Skeletal muscle satellite cell (primary cell): ENCODE results near the gene F7.
"Not testable (repeated sequence)": the region's sequence is repeated elsewhere in the genome, so short reads cannot be mapped to it uniquely, and the experiment has no call there.

Experiments used
- H3K27me3 ChIP-seq: 2 replicates; pipeline ENCODE4 v1.7.0; 2013; ENCODE audit warnings: low read length; ENCODE audit not compliant: control insufficient read depth, insufficient read depth
- H3K36me3 ChIP-seq: 2 replicates; pipeline ENCODE4 v1.7.0; 2013; ENCODE audit warnings: mild to moderate bottlenecking, control low read depth, low read length; ENCODE audit not compliant: insufficient read depth
- H3K4me1 ChIP-seq: 2 replicates; pipeline ENCODE4 v1.7.0; 2013; ENCODE audit warnings: low read length; ENCODE audit not compliant: control insufficient read depth, insufficient read depth
- H3K4me2 ChIP-seq: 2 replicates; pipeline ENCODE4 v1.7.0; 2013; ENCODE audit warnings: mild to moderate bottlenecking, low read length
- H3K4me3 ChIP-seq: 2 replicates; pipeline ENCODE4 v1.7.0; 2013; ENCODE audit warnings: low read length
- H3K9ac ChIP-seq: 2 replicates; pipeline ENCODE4 v1.7.0; 2013; ENCODE audit warnings: mild to moderate bottlenecking, low read depth, low read length, moderate library complexity
- H3K9me3 ChIP-seq: replicated peaks from 2 replicates; pipeline ENCODE4 v1.7.0; 2013; ENCODE audit warnings: mild to moderate bottlenecking, control low read depth, low read length

F7 gene

GRCh38 chr13:113111821-113112220 lies 6.2 kb downstream of the F7 start:
- H3K9me3 ChIP-seq, H3K4me1 ChIP-seq, H3K9ac ChIP-seq, H3K4me3 ChIP-seq, H3K4me2 ChIP-seq, H3K36me3 ChIP-seq: not testable (repeated sequence)
- H3K27me3 ChIP-seq = peaks cover 52% of the 10 kb centered on the region

- H3K4me1 ChIP-seq, H3K4me2 ChIP-seq, H3K36me3 ChIP-seq, H3K4me3 ChIP-seq, H3K9me3 ChIP-seq, H3K9ac ChIP-seq: not testable (repeated sequence)
- H3K27me3 ChIP-seq = peaks cover 54% of the 10 kb centered on the region
Observed at GRCh38 chr13:113112475-113112874, 6.9 kb downstream of the F7 start.

GRCh38 chr13:113112893-113113845 lies 7.6 kb downstream of the F7 start:
- Histone ChIP-seq H3K27me3 (peaks cover 54% of the 10 kb centered on the region), H3K36me3 (no peaks in the 10 kb centered on the region), H3K4me2 (no peak overlapping the region), H3K4me1 (peaks cover 5% of the 10 kb centered on the region), H3K9ac (no peak overlapping the region), H3K4me3 (no peak overlapping the region), H3K9me3 (no peaks in the 10 kb centered on the region)

- Histone ChIP-seq H3K9ac (no peak overlapping the region), H3K9me3 (no peaks in the 10 kb centered on the region), H3K4me3 (no peak overlapping the region), H3K36me3 (no peaks in the 10 kb centered on the region), H3K4me2 (no peak overlapping the region), H3K27me3 (peaks cover 56% of the 10 kb centered on the region), H3K4me1 (peaks cover 5% of the 10 kb centered on the region)
Observed at GRCh38 chr13:113113846-113114271, 8.3 kb downstream of the F7 start.

- no peak overlapping the region for H3K4me3 ChIP-seq
- no peak overlapping the region for H3K9ac ChIP-seq
- H3K4me2 ChIP-seq = peak overlapping the region; percentile 0
- H3K4me1 ChIP-seq = peaks cover 5% of the 10 kb centered on the region
- no peaks in the 10 kb centered on the region for H3K36me3 ChIP-seq
- no peaks in the 10 kb centered on the region for H3K9me3 ChIP-seq
- peaks cover 65% of the 10 kb centered on the region for H3K27me3 ChIP-seq
Observed at GRCh38 chr13:113114511-113115362, 9.1 kb downstream of the F7 start.

- no peaks in the 10 kb centered on the region for H3K9me3 ChIP-seq
- peaks cover 59% of the 10 kb centered on the region for H3K27me3 ChIP-seq
- H3K9ac ChIP-seq = no peak overlapping the region
- no peak overlapping the region for H3K4me3 ChIP-seq
- peaks cover 5% of the 10 kb centered on the region for H3K4me1 ChIP-seq
- H3K4me2 ChIP-seq = peak overlapping the region; percentile 0
- H3K36me3 ChIP-seq = no peaks in the 10 kb centered on the region
Observed at GRCh38 chr13:113115363-113116205, 10.0 kb downstream of the F7 start.

- no peaks in the 10 kb centered on the region for H3K36me3 ChIP-seq
- H3K9me3 ChIP-seq = no peaks in the 10 kb centered on the region
- H3K4me2 ChIP-seq = no peak overlapping the region
- H3K4me3 ChIP-seq = no peak overlapping the region
- H3K27me3 ChIP-seq = peaks cover 52% of the 10 kb centered on the region
- peaks cover 5% of the 10 kb centered on the region for H3K4me1 ChIP-seq
- no peak overlapping the region for H3K9ac ChIP-seq
Observed at GRCh38 chr13:113116206-113116800, 10.7 kb downstream of the F7 start.

GRCh38 chr13:113116871-113117271 lies 11.3 kb downstream of the F7 start:
- H3K4me1 ChIP-seq = peaks cover 5% of the 10 kb centered on the region
- no peak overlapping the region for H3K9ac ChIP-seq
- H3K27me3 ChIP-seq = peaks cover 50% of the 10 kb centered on the region
- no peak overlapping the region for H3K4me2 ChIP-seq
- H3K36me3 ChIP-seq = no peaks in the 10 kb centered on the region
- H3K9me3 ChIP-seq = no peaks in the 10 kb centered on the region
- no peak overlapping the region for H3K4me3 ChIP-seq

GRCh38 chr13:113117335-113117872 lies 11.8 kb downstream of the F7 start:
- H3K27me3 ChIP-seq = peaks cover 50% of the 10 kb centered on the region

GRCh38 chr13:113117911-113118260 lies 12.3 kb downstream of the F7 start:
- H3K4me3 ChIP-seq = no peak overlapping the region
- H3K27me3 ChIP-seq = peaks cover 49% of the 10 kb centered on the region
- H3K9me3 ChIP-seq = no peaks in the 10 kb centered on the region
- H3K36me3 ChIP-seq = no peaks in the 10 kb centered on the region
- H3K4me2 ChIP-seq = no peak overlapping the region
- H3K9ac ChIP-seq = no peak overlapping the region
- peaks cover 13% of the 10 kb centered on the region for H3K4me1 ChIP-seq

More at GRCh38 chr13:113117335-113117872, 11.8 kb downstream of the F7 start:
- Histone ChIP-seq H3K9ac (no peak overlapping the region), H3K4me3 (no peak overlapping the region), H3K4me2 (no peak overlapping the region), H3K9me3 (no peaks in the 10 kb centered on the region), H3K36me3 (no peaks in the 10 kb centered on the region), H3K4me1 (peaks cover 8% of the 10 kb centered on the region)
